Neuronal stem cell (in vitro differentiated cells): ENCODE measurements around the gene DENND2A.
"Not testable (repeated sequence)": the region's sequence is repeated elsewhere in the genome, so short reads cannot be mapped to it uniquely, and the experiment has no call there.

Source experiments
- DNase-seq: peaks from one replicate; pipeline ENCODE4 v3.0.0-alpha.2; 2013; ENCODE audit warnings: low spot score
- H2AFZ ChIP-seq: one replicate; pipeline ENCODE4 v1.6.1; 2013; ENCODE audit warnings: mild to moderate bottlenecking, low read length, inconsistent platforms
- H2AK5ac ChIP-seq: 2 replicates; pipeline ENCODE4 v1.6.1; 2013; ENCODE audit warnings: low read depth, mild to moderate bottlenecking, inconsistent platforms, low read length, moderate library complexity, mixed read lengths
- H2BK120ac ChIP-seq: 2 replicates; pipeline ENCODE4 v1.6.1; 2013; ENCODE audit warnings: low read depth, mild to moderate bottlenecking, inconsistent platforms, low read length, moderate library complexity, mixed read lengths
- H2BK12ac ChIP-seq: one replicate; pipeline ENCODE4 v1.6.1; 2013; ENCODE audit warnings: low read length, inconsistent platforms
- H2BK15ac ChIP-seq: 2 replicates; pipeline ENCODE4 v1.6.1; 2013; ENCODE audit warnings: mild to moderate bottlenecking, low read length, inconsistent platforms, mixed read lengths
- H2BK5ac ChIP-seq: one replicate; pipeline ENCODE4 v1.6.1; 2013; ENCODE audit warnings: inconsistent platforms, mild to moderate bottlenecking, low read length, moderate library complexity
- H3K14ac ChIP-seq: one replicate; pipeline ENCODE4 v1.6.1; 2013; ENCODE audit warnings: low read length, inconsistent platforms
- H3K18ac ChIP-seq: 2 replicates; pipeline ENCODE4 v1.6.1; 2013; ENCODE audit warnings: low read length, inconsistent platforms
- H3K23ac ChIP-seq: 2 replicates; pipeline ENCODE4 v1.6.1; 2013; ENCODE audit warnings: low read depth, mild to moderate bottlenecking, mixed read lengths, low read length, inconsistent platforms; ENCODE audit not compliant: poor library complexity
- H3K27ac ChIP-seq: replicated peaks from 3 replicates; pipeline ENCODE4 v1.5.1; 2013; ENCODE audit warnings: low read length, inconsistent platforms
- H3K27me3 ChIP-seq, 3 experiments: 2 replicates each; pipeline ENCODE4 v1.6.1; 2013; ENCODE audit warnings: low read length in 3 of 3, mild to moderate bottlenecking in 2 of 3, inconsistent platforms in 1 of 3, low read depth in 1 of 3, mixed read lengths in 1 of 3, moderate library complexity in 1 of 3; ENCODE audit not compliant: control insufficient read depth in 3 of 3, insufficient read depth in 3 of 3
- H3K36me3 ChIP-seq, 2 donors: replicated peaks in 1 of 2; 2 replicates each; pipeline ENCODE4 v1.6.1; 2013; ENCODE audit warnings: low read length in 2 of 2; ENCODE audit not compliant: control insufficient read depth in 2 of 2, insufficient read depth in 2 of 2
- H3K4ac ChIP-seq: 2 replicates; pipeline ENCODE4 v1.6.1; 2013; ENCODE audit warnings: inconsistent platforms, mild to moderate bottlenecking, low read length, moderate library complexity
- H3K4me1 ChIP-seq, 2 donors: 1 replicate in 1 of 2; 2 replicates in 1 of 2; pipeline ENCODE4 v1.6.1; 2013; ENCODE audit warnings: low read length in 2 of 2, low read depth in 1 of 2; ENCODE audit not compliant: control insufficient read depth in 2 of 2, insufficient read depth in 1 of 2
- H3K4me2 ChIP-seq: one replicate; pipeline ENCODE4 v1.6.1; 2013; ENCODE audit warnings: mild to moderate bottlenecking, low read length, inconsistent platforms; ENCODE audit not compliant: insufficient read depth, poor library complexity, severe bottlenecking
- H3K4me3 ChIP-seq, 2 donors: 2 replicates each; pipeline ENCODE4 v1.5.1; 2013; ENCODE audit warnings: low read length in 2 of 2, mild to moderate bottlenecking in 2 of 2, inconsistent platforms in 1 of 2, moderate library complexity in 1 of 2
- H3K79me1 ChIP-seq: one replicate; pipeline ENCODE4 v1.6.1; 2013; ENCODE audit warnings: low read depth, mild to moderate bottlenecking, inconsistent platforms, low read length, moderate library complexity
- H3K9ac ChIP-seq: one replicate; pipeline ENCODE4 v1.6.1; 2013; ENCODE audit warnings: mild to moderate bottlenecking, low read depth, low read length, inconsistent platforms; ENCODE audit not compliant: poor library complexity
- H3K9me3 ChIP-seq, 2 donors: replicated peaks in 1 of 2; 2 replicates each; pipeline versions ENCODE3 to v1.6.1; 2013; ENCODE audit warnings: low read length in 2 of 2, mild to moderate bottlenecking in 2 of 2, inconsistent platforms in 1 of 2, low read depth in 1 of 2, mixed read lengths in 1 of 2, moderate library complexity in 1 of 2; ENCODE audit not compliant: control insufficient read depth in 2 of 2, insufficient read depth in 1 of 2
- H4K8ac ChIP-seq: one replicate; pipeline ENCODE4 v1.6.1; 2013; ENCODE audit warnings: low read depth, mild to moderate bottlenecking, inconsistent platforms, low read length, moderate library complexity
- H4K91ac ChIP-seq: one replicate; pipeline ENCODE4 v1.6.1; 2013; ENCODE audit warnings: low read length, low read depth, mild to moderate bottlenecking, inconsistent platforms; ENCODE audit not compliant: poor library complexity
- WGBS, 2 donors: extraction: QIAGEN DNeasy Blood & Tissue Kit; methylation state at CpG; one replicate each; pipeline ENCODE4 v1.1.7; 2013; ENCODE audit warnings: missing lambda C conversion rate in 2 of 2, mixed read lengths in 1 of 2; ENCODE audit not compliant: insufficient read length in 2 of 2, insufficient replicate concordance in 1 of 2; ENCODE audit errors: extremely low coverage in 2 of 2; 5-methylcytosine and 5-hydroxymethylcytosine counted together

Gene DENND2A

GRCh38 chr7:140670343-140670935 lies 29.8 kb upstream of the DENND2A start:
- Histone ChIP-seq H2BK5ac (no peak overlapping the region), H3K27me3 (peaks cover 0 to 15% (median 12%) of the 10 kb centered on the region in 3 experiments), H3K36me3 (no peaks in the 10 kb centered on the region), H4K91ac (no peak overlapping the region), H3K23ac (no peak overlapping the region), H3K79me1 (no peaks in the 10 kb centered on the region), H4K8ac (no peak overlapping the region), H3K9me3 (peaks cover 0 to 2% of the 10 kb centered on the region in 2 donors), H3K4me2 (no peak overlapping the region), H3K4me1 (peaks cover 4 to 8% of the 10 kb centered on the region in 2 donors), H2BK15ac (no peak overlapping the region), H3K18ac (no peak overlapping the region), H2BK120ac (no peak overlapping the region), H2AFZ (no peak overlapping the region), H3K4me3 (no peak overlapping the region), H3K14ac (no peak overlapping the region), H2BK12ac (no peak overlapping the region), H2AK5ac (no peak overlapping the region), H3K27ac (no peak overlapping the region), H3K4ac (no peak overlapping the region), H3K9ac (no peak overlapping the region)
- no CpG with 5 or more reads among the region's 4 CpGs for WGBS, 2 donors
- no peak for DNase-seq

DNA sequence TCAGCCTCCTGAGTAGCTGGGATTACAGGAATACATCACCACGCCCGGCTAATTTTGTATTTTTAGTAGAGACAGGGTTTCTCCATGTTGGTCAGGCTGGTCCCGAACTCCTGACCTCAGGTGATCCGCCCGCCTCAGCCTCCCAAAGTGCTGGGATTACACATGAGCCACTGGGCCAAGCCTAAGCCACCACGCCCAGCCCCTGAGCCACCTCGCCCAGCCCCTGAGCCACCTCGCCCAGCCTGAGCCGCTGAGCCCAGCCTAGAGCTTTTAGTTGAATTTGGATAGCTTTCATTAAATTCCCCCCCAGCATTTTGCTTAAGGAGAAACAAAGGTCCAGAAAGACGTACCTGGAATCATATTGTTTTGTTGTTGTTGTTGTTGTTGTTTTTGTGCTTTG lies 29.2 kb upstream of the DENND2A start:
- H2BK5ac ChIP-seq, H3K9me3 ChIP-seq, H3K36me3 ChIP-seq, H3K4me3 ChIP-seq, H3K9ac ChIP-seq, H2AK5ac ChIP-seq, DNase-seq, H3K4me2 ChIP-seq, H3K18ac ChIP-seq, H3K14ac ChIP-seq, H3K23ac ChIP-seq, H3K4me1 ChIP-seq, H4K8ac ChIP-seq, H2BK12ac ChIP-seq, H4K91ac ChIP-seq, H3K4ac ChIP-seq, H3K27ac ChIP-seq, H2BK120ac ChIP-seq, H2AFZ ChIP-seq, H3K79me1 ChIP-seq, H2BK15ac ChIP-seq: not testable (repeated sequence)
- peaks cover 0 to 15% (median 12%) of the 10 kb centered on the region in 3 experiments for H3K27me3 ChIP-seq
- WGBS, 2 donors = no CpG with 5 or more reads among the region's 10 CpGs

DNA sequence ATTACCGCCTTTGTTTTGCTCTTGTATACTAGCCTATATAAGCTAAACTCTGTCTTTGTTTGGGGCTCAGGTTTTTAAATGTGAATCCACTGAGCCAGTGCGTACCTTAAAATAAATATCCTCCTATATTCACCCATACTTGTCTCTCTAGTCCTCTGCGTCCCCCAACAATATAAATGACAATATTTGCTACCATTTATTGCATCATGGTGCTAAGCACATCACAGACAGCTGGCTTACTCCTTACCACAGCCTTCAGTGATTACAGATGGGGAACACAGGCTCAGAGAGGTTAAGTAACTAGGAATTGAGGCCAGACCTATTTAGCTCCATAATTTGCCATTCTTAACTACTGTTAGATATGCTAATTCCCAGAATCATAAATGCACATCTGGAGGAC lies 28.7 kb upstream of the DENND2A start:
- Histone ChIP-seq H4K91ac (no peak overlapping the region), H3K4ac (no peak overlapping the region), H2BK15ac (no peak overlapping the region), H3K14ac (no peak overlapping the region), H4K8ac (no peak overlapping the region), H2AK5ac (no peak overlapping the region), H3K27me3 (peaks cover 0 to 15% (median 12%) of the 10 kb centered on the region in 3 experiments), H3K27ac (no peak overlapping the region), H3K9me3 (peaks cover 0 to 2% of the 10 kb centered on the region in 2 donors), H2BK120ac (no peak overlapping the region), H3K4me3 (no peak overlapping the region), H3K18ac (no peak overlapping the region), H3K4me2 (no peak overlapping the region), H3K79me1 (no peaks in the 10 kb centered on the region), H3K4me1 (peaks cover 4 to 7% of the 10 kb centered on the region in 2 donors), H3K9ac (no peak overlapping the region), H2BK12ac (no peak overlapping the region), H3K23ac (no peak overlapping the region), H3K36me3 (no peaks in the 10 kb centered on the region), H2BK5ac (no peak overlapping the region), H2AFZ (no peak overlapping the region)
- WGBS, 2 donors = 100% methylated on average over 1 of the region's 3 CpGs; no CpG with 5 or more reads in 1 of the 2 donors
- no peak for DNase-seq

- DNase-seq = no peak
- H2AFZ ChIP-seq = no peak overlapping the region
- no CpG with 5 or more reads among the region's 1 CpG for WGBS, 2 donors
Measured at GRCh38 chr7:140668641-140669040, 28.0 kb upstream of the DENND2A start.

More at GRCh38 chr7:140668641-140669040, 28.0 kb upstream of the DENND2A start:
- Histone ChIP-seq H3K9me3 (peaks cover 0 to 2% of the 10 kb centered on the region in 2 donors), H3K27ac (no peak overlapping the region), H3K9ac (no peak overlapping the region), H4K91ac (no peak overlapping the region), H3K18ac (no peak overlapping the region), H2BK120ac (no peak overlapping the region), H3K4me3 (no peak overlapping the region), H2BK15ac (no peak overlapping the region), H3K36me3 (no peaks in the 10 kb centered on the region), H2BK12ac (no peak overlapping the region), H3K4ac (no peak overlapping the region), H3K4me1 (peaks cover 3 to 4% of the 10 kb centered on the region in 2 donors), H3K14ac (no peak overlapping the region), H3K4me2 (no peak overlapping the region), H2AK5ac (no peak overlapping the region), H3K79me1 (no peaks in the 10 kb centered on the region), H3K27me3 (peaks cover 0 to 15% (median 7%) of the 10 kb centered on the region in 3 experiments), H4K8ac (no peak overlapping the region), H3K23ac (no peak overlapping the region), H2BK5ac (no peak overlapping the region)
